ENCODE results near the gene RNF169.

- TF ChIP-seq CTCF (IDR thresholded peaks at IDR 0.05) (no peak), EZH2 (IDR thresholded peaks at IDR 0.05; ENCODE audit: borderline replicate concordance, insufficient read depth, low read depth, low read length, poor library complexity, severe bottlenecking) (no peak)
Measured at GRCh38 chr11:74721479-74721835, 27.2 kb upstream of the RNF169 start.
